SK-N-MC (cell line): Measurements from ENCODE around the gene LTA4H.

Experiments
- DNase-seq: peaks from one replicate; pipeline ENCODE4 v3.0.0-alpha.2; 2011; ENCODE audit warnings: low read depth, low spot score
- H3K27ac ChIP-seq: fragments of 200-600 bp; sonication (generic); 2 replicates; pipeline ENCODE4 v1.5.1; 2016; ENCODE audit warnings: mixed run types
- H3K36me3 ChIP-seq: fragments of 200-600 bp; sonication (generic); 2 replicates; pipeline ENCODE4 v1.6.1; 2017; ENCODE audit warnings: antibody characterized with exemption, low read length, mixed read lengths; ENCODE audit not compliant: insufficient read depth
- H3K4me3 ChIP-seq: fragments of 200-600 bp; sonication (generic); 2 replicates; pipeline ENCODE4 v1.5.1; 2016
- H3K9ac ChIP-seq: fragments of 200-600 bp; sonication (generic); 2 replicates; pipeline ENCODE4 v1.8.0; 2017; ENCODE audit warnings: mixed run types, mixed read lengths; ENCODE audit not compliant: insufficient read length
- H3K9me3 ChIP-seq: fragments of 200-600 bp; sonication (generic); 2 replicates; pipeline ENCODE4 v1.6.1; 2017; ENCODE audit warnings: low read depth, mild to moderate bottlenecking, antibody characterized with exemption, low read length, moderate library complexity, mixed read lengths
- EZH2 ChIP-seq: fragments of 200-600 bp; sonication (generic); IDR thresholded peaks from one replicate; pipeline ENCODE4 v1.6.1; 2017; ENCODE audit warnings: antibody characterized with exemption
- FOXP2 ChIP-seq: optimal IDR thresholded peaks from 2 replicates; pipeline ENCODE3; 2011; ENCODE audit warnings: mild to moderate bottlenecking, moderate library complexity; ENCODE audit not compliant: insufficient read depth; ENCODE audit errors: extremely low read length, control extremely low read depth
- POLR2AphosphoS5 ChIP-seq: IDR thresholded peaks from 2 replicates; pipeline ENCODE4 v1.6.1; 2012; ENCODE audit warnings: mild to moderate bottlenecking, low read depth, low read length, borderline replicate concordance

LTA4H gene

GRCh38 chr12:96035283-96036236, at the start of gene LTA4H:
LTA4H (minus strand) TSS chr12:96035587; CDS start chr12:96035519, 68 bp downstream.
- Histone ChIP-seq H3K36me3 (no peaks in the 10 kb centered on the region), H3K9me3 (no peaks in the 10 kb centered on the region), H3K4me3 (peak within 1 kb of the TSS; percentile 84), H3K27ac (no peak within 1 kb of the TSS), H3K9ac (peak within 1 kb of the TSS; percentile 68)
- peak; percentile 99 for DNase-seq
- TF ChIP-seq EZH2, result no peak
- peak; percentile 26 for TF ChIP-seq FOXP2
- TF ChIP-seq POLR2AphosphoS5, result peak; percentile 98

GRCh38 chr12:96084624-96085023, 49.2 kb upstream of the LTA4H start:
- no peak for DNase-seq
- no peak overlapping the region for H3K9ac ChIP-seq
- H3K27ac ChIP-seq, result no peak overlapping the region
- no peak for TF ChIP-seq FOXP2
- no peak for TF ChIP-seq EZH2
- no peak for TF ChIP-seq POLR2AphosphoS5
- no peak overlapping the region for H3K4me3 ChIP-seq
- no peaks in the 10 kb centered on the region for H3K36me3 ChIP-seq
- no peaks in the 10 kb centered on the region for H3K9me3 ChIP-seq

- TF ChIP-seq POLR2AphosphoS5, result no peak
- no peaks in the 10 kb centered on the region for H3K36me3 ChIP-seq
Measured at GRCh38 chr12:96083020-96083719, 47.8 kb upstream of the LTA4H start.

GRCh38 chr12:96081596-96081995, 46.2 kb upstream of the LTA4H start:
- Histone ChIP-seq H3K4me3 (no peak overlapping the region), H3K9ac (no peak overlapping the region), H3K36me3 (no peaks in the 10 kb centered on the region), H3K27ac (no peak overlapping the region), H3K9me3 (no peaks in the 10 kb centered on the region)
- TF ChIP-seq FOXP2 (no peak), EZH2 (no peak), POLR2AphosphoS5 (no peak)
- DNase-seq, result no peak

More at GRCh38 chr12:96083020-96083719, 47.8 kb upstream of the LTA4H start:
- H3K9me3 ChIP-seq, result no peaks in the 10 kb centered on the region
- DNase-seq, result no peak
- no peak overlapping the region for H3K27ac ChIP-seq
- no peak overlapping the region for H3K4me3 ChIP-seq
- no peak overlapping the region for H3K9ac ChIP-seq

GRCh38 chr12:96078231-96079135, 43.1 kb upstream of the LTA4H start:
- H3K36me3 ChIP-seq, result no peaks in the 10 kb centered on the region
- H3K9me3 ChIP-seq, result no peaks in the 10 kb centered on the region
- no peak for DNase-seq
- H3K4me3 ChIP-seq, result no peak overlapping the region
- TF ChIP-seq EZH2, result no peak
- no peak for TF ChIP-seq POLR2AphosphoS5
- TF ChIP-seq FOXP2, result no peak
- H3K27ac ChIP-seq, result no peak overlapping the region
- no peak overlapping the region for H3K9ac ChIP-seq

- no peak overlapping the region for H3K4me3 ChIP-seq
- no peaks in the 10 kb centered on the region for H3K36me3 ChIP-seq
- H3K27ac ChIP-seq, result no peak overlapping the region
- H3K9ac ChIP-seq, result no peak overlapping the region
- TF ChIP-seq EZH2 (no peak), FOXP2 (no peak), POLR2AphosphoS5 (no peak)
- H3K9me3 ChIP-seq, result no peaks in the 10 kb centered on the region
- no peak for DNase-seq
Measured at GRCh38 chr12:96077081-96077480, 41.7 kb upstream of the LTA4H start.

- no peak overlapping the region for H3K27ac ChIP-seq
- DNase-seq, result no peak
- H3K36me3 ChIP-seq, result no peaks in the 10 kb centered on the region
- no peak overlapping the region for H3K9ac ChIP-seq
- no peak overlapping the region for H3K4me3 ChIP-seq
- H3K9me3 ChIP-seq, result no peaks in the 10 kb centered on the region
- TF ChIP-seq FOXP2 (no peak), POLR2AphosphoS5 (no peak), EZH2 (no peak)
Measured at GRCh38 chr12:96075560-96075959, 40.2 kb upstream of the LTA4H start.
